Measurements from ENCODE around the gene DPEP3.
"Not testable (repeated sequence)": the region's sequence is repeated elsewhere in the genome, so short reads cannot be mapped to it uniquely, and the experiment has no call there.

Gene DPEP3

GRCh38 chr16:67993207-67994039 is 13.1 kb upstream of the DPEP3 start:
- peak; percentile 77 for DNase-seq

GRCh38 chr16:67992661-67993206 is 12.4 kb upstream of the DPEP3 start:
- DNase-seq = peak; percentile 13

- DNase-seq = peak; percentile 19
Measured at GRCh38 chr16:67990018-67990386, 9.7 kb upstream of the DPEP3 start.

GRCh38 chr16:67989322-67990017 is 9.2 kb upstream of the DPEP3 start:
- no peak for DNase-seq

- no peak for DNase-seq
Measured at GRCh38 chr16:67988675-67989074, 8.4 kb upstream of the DPEP3 start.

- peak; percentile 25 for DNase-seq
Measured at GRCh38 chr16:67987460-67988160, 7.3 kb upstream of the DPEP3 start.

- no peak for DNase-seq
Measured at GRCh38 chr16:67986949-67987348, 6.7 kb upstream of the DPEP3 start.

- no peak for DNase-seq
Measured at GRCh38 chr16:67982011-67982696, 1.9 kb upstream of the DPEP3 start.

GRCh38 chr16:67977469-67978227 is 2.7 kb downstream of the DPEP3 start:
- no peak for DNase-seq

- DNase-seq = no peak
Measured at GRCh38 chr16:67977005-67977404, 3.3 kb downstream of the DPEP3 start.

GRCh38 chr16:67976205-67976604 is 4.1 kb downstream of the DPEP3 start:
- DNase-seq = no peak

- no peak for DNase-seq
Measured at GRCh38 chr16:67975321-67976105, 4.8 kb downstream of the DPEP3 start.

- not testable (repeated sequence) for DNase-seq
Measured at GRCh38 chr16:67972285-67972684, 8.0 kb downstream of the DPEP3 start.

GRCh38 chr16:67971111-67971510 is 9.2 kb downstream of the DPEP3 start:
- no peak for DNase-seq

- no peak for DNase-seq
Measured at GRCh38 chr16:67969254-67970039, 10.9 kb downstream of the DPEP3 start.

- peak; percentile 95 for DNase-seq
Measured at GRCh38 chr16:67968400-67969253, 11.7 kb downstream of the DPEP3 start, which contains the start of gene SLC12A4. SLC12A4 (minus strand) TSS chr16:67968637; CDS start chr16:67968553, 84 bp downstream.

GRCh38 chr16:67967958-67968399 is 12.3 kb downstream of the DPEP3 start:
- DNase-seq = peak; percentile 71

GRCh38 chr16:67967183-67967957 is 12.9 kb downstream of the DPEP3 start:
- DNase-seq = no peak
